Calu3 (cell line): ENCODE data around the gene GCSAML. TPM values are rescaled to one million over a fixed set of nuclear protein-coding genes. Genes with fewer than 3 reads are reported as not detected.
"Not testable (repeated sequence)": the region's sequence is repeated elsewhere in the genome, so short reads cannot be mapped to it uniquely, and the experiment has no call there.

Experiments
- BruUV-seq: library from RNA; stranded (reverse); fragments of 400-500 nt; replicated peaks from 2 replicates; lab custom pipeline; 2021; lab: Mats Ljungman, UMichigan
- CTCF ChIA-PET: fragments of 300-600 bp; sonication (Branson Sonifier 250); formaldehyde crosslinking; loops from one replicate; lab custom pipeline; 2022; ENCODE audit warnings: antibody characterized with exemption; lab: Charles Lee
- DNase-seq: peaks from one replicate; pipeline ENCODE4 v3.0.0; 2022
- H3K27ac Mint-ChIP-seq: one replicate; pipeline ENCODE4 v1.8.0; 2022; ENCODE audit warnings: mixed read lengths; ENCODE audit not compliant: unreplicated experiment
- H3K27me3 Mint-ChIP-seq: one replicate; pipeline ENCODE4 v1.8.0; 2022; ENCODE audit warnings: mixed read lengths; ENCODE audit not compliant: unreplicated experiment
- H3K36me3 Mint-ChIP-seq: one replicate; pipeline ENCODE4 v1.8.0; 2022; ENCODE audit warnings: mild to moderate bottlenecking, moderate library complexity, mixed read lengths; ENCODE audit not compliant: insufficient read depth, unreplicated experiment
- H3K4me1 Mint-ChIP-seq: one replicate; pipeline ENCODE4 v1.8.0; 2022; ENCODE audit warnings: mild to moderate bottlenecking, low read depth, mixed read lengths; ENCODE audit not compliant: unreplicated experiment
- H3K4me3 Mint-ChIP-seq: one replicate; pipeline ENCODE4 v1.8.0; 2022; ENCODE audit warnings: mild to moderate bottlenecking, low read depth, moderate library complexity, mixed read lengths; ENCODE audit not compliant: unreplicated experiment
- H3K9me3 Mint-ChIP-seq: one replicate; pipeline ENCODE4 v1.8.0; 2022; ENCODE audit warnings: low read depth, mixed read lengths; ENCODE audit not compliant: unreplicated experiment
- CTCF ChIP-seq: fragments of 200-600 bp; IDR thresholded peaks from one replicate; pipeline ENCODE4 v1.8.0; 2022; ENCODE audit warnings: antibody characterized with exemption; ENCODE audit not compliant: unreplicated experiment
- intact Hi-C: fragments of 100-400 bp; cut with micrococcal nuclease; formaldehyde crosslinking; loops from one replicate; pipeline ENCODE4 v1.10.0; 2022; ENCODE audit not compliant: unreplicated experiment
- total RNA-seq: library from RNA; stranded (reverse); gene quantifications from 2 replicates; pipeline ENCODE4 v1.2.3, GENCODE V29; 2022

GCSAML gene
- total RNA-seq, 1 experiment from 2014 or later: not detected

- Mint-ChIP-seq H3K4me3 (no peak overlapping the region), H3K4me1 (no peaks in the 10 kb centered on the region), H3K9me3 (peaks cover 30% of the 10 kb centered on the region), H3K27ac (no peak overlapping the region), H3K36me3 (no peaks in the 10 kb centered on the region), H3K27me3 (no peaks in the 10 kb centered on the region)
- BruUV-seq: no TSS peak
- TF ChIP-seq CTCF: no peak
- intact Hi-C loops: no loop called here
- CTCF ChIA-PET: no interaction called here
- no peak for DNase-seq
Observed at GRCh38 chr1:247518613-247518891, 30.4 kb upstream of the GCSAML start.

- BruUV-seq, H3K36me3 Mint-ChIP-seq, CTCF ChIA-PET, H3K27ac Mint-ChIP-seq, H3K4me1 Mint-ChIP-seq, DNase-seq, intact Hi-C loops, H3K27me3 Mint-ChIP-seq, H3K4me3 Mint-ChIP-seq: not testable (repeated sequence)
- peaks cover 27% of the 10 kb centered on the region for H3K9me3 Mint-ChIP-seq
Observed at GRCh38 chr1:247521886-247522285, 27.0 kb upstream of the GCSAML start.

- no peak for DNase-seq
- CTCF ChIA-PET: no interaction called here
- no peaks in the 10 kb centered on the region for H3K4me1 Mint-ChIP-seq
- BruUV-seq: no TSS peak
- no peak for TF ChIP-seq CTCF
- H3K9me3 Mint-ChIP-seq: peaks cover 28% of the 10 kb centered on the region
- no peaks in the 10 kb centered on the region for H3K27me3 Mint-ChIP-seq
- H3K36me3 Mint-ChIP-seq: no peaks in the 10 kb centered on the region
- intact Hi-C loops: no loop called here
- no peak overlapping the region for H3K4me3 Mint-ChIP-seq
- no peak overlapping the region for H3K27ac Mint-ChIP-seq
Observed at GRCh38 chr1:247528812-247529474, 20.0 kb upstream of the GCSAML start.

DNA sequence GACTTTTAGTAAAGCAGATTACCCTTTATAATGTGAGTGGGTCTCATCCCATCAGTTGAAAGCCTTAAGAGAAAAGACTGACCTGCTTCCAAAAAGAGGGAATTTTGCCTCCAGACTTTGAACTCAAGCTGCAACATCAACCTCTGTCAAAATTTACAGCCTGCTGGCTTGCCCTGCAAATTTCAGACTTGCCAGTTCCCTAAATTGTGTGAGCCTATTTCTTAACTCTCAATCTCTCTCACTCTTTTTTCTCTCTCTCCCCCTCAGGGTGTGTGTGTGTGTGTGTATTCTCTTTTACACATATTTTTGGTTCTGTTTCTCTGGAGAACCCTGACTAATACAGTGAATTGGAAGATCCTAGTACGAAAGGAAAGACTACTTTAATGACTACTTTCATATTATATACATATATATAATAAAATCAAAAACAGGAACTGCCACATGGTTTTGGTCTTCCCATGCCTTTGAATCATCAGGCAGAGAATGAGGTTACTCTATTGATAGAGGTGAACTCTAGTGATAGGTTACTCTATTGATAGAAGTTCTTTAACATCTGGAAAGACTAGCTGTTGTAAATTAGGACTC is 19.1 kb upstream of the GCSAML start:
- DNase-seq: no peak
- H3K36me3 Mint-ChIP-seq: no peaks in the 10 kb centered on the region
- H3K4me3 Mint-ChIP-seq: no peak overlapping the region
- H3K27me3 Mint-ChIP-seq: no peaks in the 10 kb centered on the region
- H3K27ac Mint-ChIP-seq: no peak overlapping the region
- TF ChIP-seq CTCF: no peak
- no TSS peak for BruUV-seq
- CTCF ChIA-PET: no interaction called here
- no peaks in the 10 kb centered on the region for H3K4me1 Mint-ChIP-seq
- intact Hi-C loops: no loop called here
- peaks cover 26% of the 10 kb centered on the region for H3K9me3 Mint-ChIP-seq

GRCh38 chr1:247530785-247531184 is 18.1 kb upstream of the GCSAML start:
- Mint-ChIP-seq H3K4me1 (no peaks in the 10 kb centered on the region), H3K9me3 (peaks cover 29% of the 10 kb centered on the region), H3K27me3 (no peaks in the 10 kb centered on the region), H3K4me3 (no peak overlapping the region), H3K36me3 (no peaks in the 10 kb centered on the region), H3K27ac (no peak overlapping the region)
- BruUV-seq: no TSS peak
- intact Hi-C loops: no loop called here
- CTCF ChIA-PET: no interaction called here
- no peak for TF ChIP-seq CTCF
- DNase-seq: no peak
